HG03460 (cell line): ENCODE measurements around the gene LGALSL.
"Not testable (repeated sequence)": the region's sequence is repeated elsewhere in the genome, so short reads cannot be mapped to it uniquely, and the experiment has no call there.

Experiments used
- ATAC-seq: cut with Tn5 transposase; IDR thresholded peaks from one replicate; pipeline ENCODE4 v1.9.1; 2021; ENCODE audit not compliant: unreplicated experiment

Gene LGALSL

GRCh38 chr2:64442277-64442676 is 11.7 kb upstream of the LGALSL start:
- no peak for ATAC-seq

GRCh38 chr2:64442801-64443429 is 11.0 kb upstream of the LGALSL start:
- ATAC-seq, result no peak

GRCh38 chr2:64445970-64446369 is 8.0 kb upstream of the LGALSL start:
- not testable (repeated sequence) for ATAC-seq

GRCh38 chr2:64447317-64448040 is 6.5 kb upstream of the LGALSL start:
- no peak for ATAC-seq

GRCh38 chr2:64448041-64448426 is 5.9 kb upstream of the LGALSL start:
- ATAC-seq, result no peak

- ATAC-seq, result no peak
Observed at GRCh38 chr2:64451051-64451450, 2.9 kb upstream of the LGALSL start.

GRCh38 chr2:64454386-64455332 is 697 bp downstream of the LGALSL start:
- peak; percentile 48 for ATAC-seq

GRCh38 chr2:64455545-64455944 is 1.6 kb downstream of the LGALSL start:
- no peak for ATAC-seq

GRCh38 chr2:64456293-64456692 is 2.3 kb downstream of the LGALSL start:
- ATAC-seq, result no peak

- ATAC-seq, result no peak
Observed at GRCh38 chr2:64457524-64457923, 3.6 kb downstream of the LGALSL start.

- ATAC-seq, result no peak
Observed at GRCh38 chr2:64459575-64459974, 5.6 kb downstream of the LGALSL start.

GRCh38 chr2:64460330-64460729 is 6.4 kb downstream of the LGALSL start:
- ATAC-seq, result no peak

- ATAC-seq, result no peak
Observed at GRCh38 chr2:64461271-64462058, 7.5 kb downstream of the LGALSL start.

- no peak for ATAC-seq
Observed at GRCh38 chr2:64462171-64462570, 8.2 kb downstream of the LGALSL start.

GRCh38 chr2:64462940-64463700 is 9.2 kb downstream of the LGALSL start:
- no peak for ATAC-seq

- no peak for ATAC-seq
Observed at GRCh38 chr2:64463781-64464180, 9.8 kb downstream of the LGALSL start.

GRCh38 chr2:64466478-64467085 is 12.6 kb downstream of the LGALSL start:
- no peak for ATAC-seq

GRCh38 chr2:64467096-64467843 is 13.3 kb downstream of the LGALSL start:
- no peak for ATAC-seq

- no peak for ATAC-seq
Observed at GRCh38 chr2:64469261-64469660, 15.3 kb downstream of the LGALSL start.
